ENCODE data around the gene C16orf74. TPM values are rescaled to one million over a fixed set of nuclear protein-coding genes. Genes with fewer than 3 reads are reported as not detected.

The C16orf74 gene
- total and polyA plus RNA-seq, 2 of the 8 experiments (the other 6 are each of a cell fraction or from before 2014, with no cell fraction given), result 7.3 to 9.3 TPM

GRCh38 chr16:85716022-85716679 lies 34.7 kb downstream of the C16orf74 start:
- H3K4me1 ChIP-seq (replicated peaks in 1 of 4; ENCODE audit: control insufficient read depth in 3 of 4, insufficient read depth in 4 of 4, low read length in 3 of 4), result peaks cover 0 to 10% (median 7%) of the 10 kb centered on the region in 4 experiments; a peak in 6 of 7 replicates
- peaks cover 8% of the 10 kb centered on the region; the same call in 1 of the 2 replicates for H3K23me2 ChIP-seq (ENCODE audit: low read depth, low read length)
- FAIRE-seq (no peak), DNase-seq (ENCODE audit: low read depth in 1 of 2, low spot score in 2 of 2) (no peak)
- peaks cover 5 to 6% of the 10 kb centered on the region in 2 experiments; a peak in 3 of 4 replicates for H3K9me3 ChIP-seq (ENCODE audit: insufficient read depth in 2 of 2, low read depth in 1 of 2, low read length in 1 of 2)
- ChIA-PET POLR2A (ENCODE audit: partially characterized antibody) (interaction anchor here (0.6 to 3.1 kb wide), 14 partner anchors 8 to 184 kb away, joined by 3 to 23 read pairs (median 4); partner anchors contain the start of gene GINS2), CTCF (ENCODE audit: partially characterized antibody) (interaction anchor here (0.6 to 20.7 kb wide), 20 partner anchors 8 to 426 kb away, joined by 3 to 620 read pairs (median 5); partner anchors contain the start of gene GINS2)
- peak overlapping the region; percentile 91 for H2BK20ac ChIP-seq (ENCODE audit: low read length)
- H2AK5ac ChIP-seq (ENCODE audit: low read depth, low read length), result peak overlapping the region; percentile 93; the same call in 1 of the 2 replicates
- H3K27ac ChIP-seq (ENCODE audit: low read depth, low read length), result no peak overlapping the region
- H2BK5ac ChIP-seq (ENCODE audit: low read depth, low read length), result peak overlapping the region; percentile 83; the same call in 1 of the 2 replicates
- H3K27me3 ChIP-seq (replicated peaks in 1 of 4; ENCODE audit: control insufficient read depth in 3 of 4, extremely low read depth in 1 of 4, insufficient read depth in 3 of 4, low read length in 3 of 4), result peaks cover 0 to 7% (median 2%) of the 10 kb centered on the region in 4 experiments; a peak in 3 of 7 replicates
- 13% methylated on average over 9 of the region's 9 CpGs; no CpG with 5 or more reads in 1 of the 2 experiments for WGBS, 2 experiments (ENCODE audit: extremely low coverage in 1 of 2, insufficient coverage in 1 of 2, insufficient read length in 1 of 2, insufficient replicate concordance in 2 of 2, low coverage in 1 of 2, low lambda C conversion rate in 2 of 2, missing lambda C conversion rate in 1 of 2)
- H3K9ac ChIP-seq (replicated peaks in 1 of 4; ENCODE audit: extremely low read depth in 1 of 4, low read depth in 3 of 4, low read length in 3 of 4), result no peak overlapping the region
- peak; percentile 65 for TF ChIP-seq ASH2L (IDR thresholded peaks at IDR 0.05; ENCODE audit: low read length)
- 0 out of 2 replicates have a peak, but pooled peaks have one; percentile 10 for TF ChIP-seq MAX (IDR thresholded peaks at IDR 0.05)
- no peak for TF ChIP-seq TBP (IDR thresholded peaks at IDR 0.05; ENCODE audit: low read depth, low read length)
- no peak for TF ChIP-seq CBX5 (IDR thresholded peaks at IDR 0.05; ENCODE audit: low read depth, low read length)
- TF ChIP-seq JUN (IDR thresholded peaks at IDR 0.05; ENCODE audit: low read depth, low read length), result no peak
- peak; percentile 83; the same call in 1 of the 2 replicates for TF ChIP-seq KDM1A (IDR thresholded peaks at IDR 0.05; ENCODE audit: borderline replicate concordance, low read length)
- no peak for TF ChIP-seq MAFK (IDR thresholded peaks at IDR 0.05; ENCODE audit: low read depth, low read length)
- peak; percentile 37; the same call in 1 of the 2 replicates for TF ChIP-seq EGR1 (IDR thresholded peaks at IDR 0.05; ENCODE audit: borderline replicate concordance, low read depth, low read length)
- H3K79me2 ChIP-seq (ENCODE audit: control insufficient read depth in 1 of 2, insufficient read depth in 2 of 2, low read length in 2 of 2), result no peaks in the 10 kb centered on the region
- H2BK12ac ChIP-seq (ENCODE audit: low read depth, low read length), result peak overlapping the region; percentile 98
- peak overlapping the region; percentile 87 for H3K18ac ChIP-seq (ENCODE audit: extremely low read depth, low read length)
- no peak overlapping the region for H3K4ac ChIP-seq (replicated peaks; ENCODE audit: insufficient read length, low read depth, low read length)
- peaks cover 0 to 3% of the 10 kb centered on the region in 2 experiments for H4K20me1 ChIP-seq (replicated peaks in 1 of 2; ENCODE audit: control insufficient read depth in 1 of 2, insufficient read depth in 2 of 2, low read length in 2 of 2)
- no peak overlapping the region for H3K23ac ChIP-seq (ENCODE audit: insufficient read length)
- no peak overlapping the region for H4K8ac ChIP-seq (ENCODE audit: extremely low read depth, insufficient read depth, low read length)
- no peak overlapping the region for H4K5ac ChIP-seq (ENCODE audit: insufficient read length, low read depth, low read length)
- H3K56ac ChIP-seq (replicated peaks; ENCODE audit: insufficient read length, low read depth, low read length), result no peak overlapping the region
- no peaks in the 10 kb centered on the region for H3K79me1 ChIP-seq (ENCODE audit: low read depth, low read length)
- H2AFZ ChIP-seq (ENCODE audit: low read length), result 0 out of 2 replicates have a peak overlapping the region, but pooled peaks have one; percentile 42
- peak overlapping the region; percentile 15 to 52 (median 20); a peak in 6 of 8 replicates for H3K4me3 ChIP-seq (ENCODE audit: extremely low read depth in 1 of 4, insufficient read depth in 2 of 4, low read depth in 3 of 4, low read length in 4 of 4)
- peak overlapping the region; percentile 19 for H4K91ac ChIP-seq (replicated peaks; ENCODE audit: insufficient read length, low read length)
- no peak overlapping the region for H3K14ac ChIP-seq (ENCODE audit: insufficient read length)
- H3K4me2 ChIP-seq (ENCODE audit: insufficient read depth in 1 of 2, low read depth in 2 of 2, low read length in 2 of 2), result peak overlapping the region; percentile 65 to 72
- no peaks in the 10 kb centered on the region for H3K36me3 ChIP-seq (ENCODE audit: control insufficient read depth in 2 of 4, insufficient read depth in 4 of 4, low read length in 3 of 4)
- H2BK120ac ChIP-seq (replicated peaks; ENCODE audit: low read depth, low read length), result no peak overlapping the region
- H2BK15ac ChIP-seq (ENCODE audit: low read length), result peak overlapping the region; percentile 92; the same call in 1 of the 2 replicates
